Measurements from ENCODE around the gene KCNIP4. TPM values are rescaled to one million over a fixed set of nuclear protein-coding genes. Genes with fewer than 3 reads are reported as not detected.

KCNIP4 gene
- polyA plus RNA-seq, 1 donor (not counting 4 experiments of a cell fraction or from before 2014, with no cell fraction given) = 0.07 TPM

DNA sequence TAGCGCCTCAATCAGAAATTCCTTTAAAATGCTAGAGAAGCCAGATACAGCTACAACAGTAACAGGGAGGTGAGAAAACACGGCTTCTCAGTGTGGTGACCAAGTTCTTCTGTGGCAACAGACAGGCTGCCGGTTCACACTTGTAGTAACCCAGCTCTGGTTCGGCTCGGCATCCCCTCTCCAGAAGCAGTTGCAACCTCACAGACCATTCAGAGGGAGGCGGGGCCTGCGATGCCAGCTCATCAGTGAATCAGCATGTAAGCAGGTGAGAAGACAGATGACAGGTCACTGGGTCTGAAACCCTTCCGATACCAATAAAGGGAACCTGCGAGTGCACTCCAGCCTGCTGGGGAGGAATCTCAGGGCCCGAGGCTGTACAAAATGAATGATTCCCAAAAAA is 251.0 kb downstream of the KCNIP4 start:
- Histone ChIP-seq H3K27ac (ENCODE audit: control insufficient read depth, insufficient read depth, low read length) (no peak overlapping the region), H3K36me3 (ENCODE audit: control insufficient read depth in 2 of 2, extremely low read depth in 1 of 2, insufficient read depth in 2 of 2, low read length in 2 of 2) (no peaks in the 10 kb centered on the region), H3K27me3 (ENCODE audit: control insufficient read depth, extremely low read depth, insufficient read depth, low read length) (no peaks in the 10 kb centered on the region), H3K4me3 (ENCODE audit: control insufficient read depth in 2 of 3, extremely low read depth in 1 of 3, insufficient read depth in 2 of 3, low read depth in 1 of 3, low read length in 3 of 3) (no peak overlapping the region), H3K79me2 (ENCODE audit: control insufficient read depth, insufficient read depth, low read length) (no peaks in the 10 kb centered on the region), H3K9ac (ENCODE audit: control insufficient read depth, extremely low read depth, insufficient read depth, low read length) (no peak overlapping the region), H2AFZ (ENCODE audit: control insufficient read depth, low read length) (no peak overlapping the region), H3K4me1 (ENCODE audit: control insufficient read depth, extremely low read depth, insufficient read depth, low read length) (peaks cover 7% of the 10 kb centered on the region), H3K4me2 (ENCODE audit: control insufficient read depth, extremely low read depth, insufficient read depth, low read depth, low read length) (peak overlapping the region; percentile 41), H3K9me1 (ENCODE audit: control insufficient read depth, extremely low read depth, insufficient read depth, low read length) (no peaks in the 10 kb centered on the region), H4K20me1 (ENCODE audit: control insufficient read depth, extremely low read depth, insufficient read depth, low read length) (no peaks in the 10 kb centered on the region), H3K9me3 (ENCODE audit: control insufficient read depth, low read depth, low read length) (no peaks in the 10 kb centered on the region)
- DNase-seq (ENCODE audit: low read depth, low spot score) (no peak), FAIRE-seq (peak; percentile 43)
- dilution Hi-C loops (cut with MboI; ENCODE audit: extremely low pct_ligation_motif_present, low sequenced_read_pairs) = no loop called here
- TF ChIP-seq EZH2 (IDR thresholded peaks at IDR 0.05; ENCODE audit: low read length) = no peak
- TF ChIP-seq, protein P1, sequence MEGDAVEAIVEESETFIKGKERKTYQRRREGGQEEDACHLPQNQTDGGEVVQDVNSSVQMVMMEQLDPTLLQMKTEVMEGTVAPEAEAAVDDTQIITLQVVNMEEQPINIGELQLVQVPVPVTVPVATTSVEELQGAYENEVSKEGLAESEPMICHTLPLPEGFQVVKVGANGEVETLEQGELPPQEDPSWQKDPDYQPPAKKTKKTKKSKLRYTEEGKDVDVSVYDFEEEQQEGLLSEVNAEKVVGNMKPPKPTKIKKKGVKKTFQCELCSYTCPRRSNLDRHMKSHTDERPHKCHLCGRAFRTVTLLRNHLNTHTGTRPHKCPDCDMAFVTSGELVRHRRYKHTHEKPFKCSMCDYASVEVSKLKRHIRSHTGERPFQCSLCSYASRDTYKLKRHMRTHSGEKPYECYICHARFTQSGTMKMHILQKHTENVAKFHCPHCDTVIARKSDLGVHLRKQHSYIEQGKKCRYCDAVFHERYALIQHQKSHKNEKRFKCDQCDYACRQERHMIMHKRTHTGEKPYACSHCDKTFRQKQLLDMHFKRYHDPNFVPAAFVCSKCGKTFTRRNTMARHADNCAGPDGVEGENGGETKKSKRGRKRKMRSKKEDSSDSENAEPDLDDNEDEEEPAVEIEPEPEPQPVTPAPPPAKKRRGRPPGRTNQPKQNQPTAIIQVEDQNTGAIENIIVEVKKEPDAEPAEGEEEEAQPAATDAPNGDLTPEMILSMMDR (optimal IDR thresholded peaks at IDR 0.05 in 1 of 3, IDR thresholded peaks at IDR 0.05 in 1 of 3, conservative IDR thresholded peaks at IDR 0.05 in 1 of 3; ENCODE audit: extremely low read depth in 1 of 3, insufficient read depth in 2 of 3, low read length in 3 of 3) = no peak

DNA sequence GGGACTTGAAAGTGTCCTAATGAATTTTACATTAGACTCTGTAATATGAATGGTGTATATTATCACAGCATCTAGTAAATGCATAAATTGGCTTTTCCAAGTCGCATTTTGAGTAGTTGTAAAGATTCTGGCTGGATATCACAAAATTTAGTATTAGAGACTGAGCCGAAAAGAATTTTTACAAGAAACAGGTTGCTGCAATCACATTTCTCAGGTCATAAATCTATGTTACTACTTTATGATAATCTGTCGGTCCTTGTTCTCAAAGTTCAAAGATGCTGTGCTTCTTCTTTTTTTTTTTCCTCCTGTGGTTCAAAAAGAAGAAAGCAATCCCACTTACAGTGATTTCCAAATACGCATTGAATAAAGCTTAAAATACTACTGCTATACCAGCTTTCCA is 253.4 kb downstream of the KCNIP4 start:
- Histone ChIP-seq H4K20me1 (ENCODE audit: control insufficient read depth, extremely low read depth, insufficient read depth, low read length) (no peaks in the 10 kb centered on the region), H3K27ac (ENCODE audit: control insufficient read depth, insufficient read depth, low read length) (no peak overlapping the region), H3K36me3 (ENCODE audit: control insufficient read depth in 2 of 2, extremely low read depth in 1 of 2, insufficient read depth in 2 of 2, low read length in 2 of 2) (no peaks in the 10 kb centered on the region), H2AFZ (ENCODE audit: control insufficient read depth, low read length) (no peak overlapping the region), H3K9me1 (ENCODE audit: control insufficient read depth, extremely low read depth, insufficient read depth, low read length) (no peaks in the 10 kb centered on the region), H3K9me3 (ENCODE audit: control insufficient read depth, low read depth, low read length) (no peaks in the 10 kb centered on the region), H3K9ac (ENCODE audit: control insufficient read depth, extremely low read depth, insufficient read depth, low read length) (no peak overlapping the region), H3K27me3 (ENCODE audit: control insufficient read depth, extremely low read depth, insufficient read depth, low read length) (no peaks in the 10 kb centered on the region), H3K79me2 (ENCODE audit: control insufficient read depth, insufficient read depth, low read length) (no peaks in the 10 kb centered on the region), H3K4me2 (ENCODE audit: control insufficient read depth, extremely low read depth, insufficient read depth, low read depth, low read length) (no peak overlapping the region), H3K4me3 (ENCODE audit: control insufficient read depth in 2 of 3, extremely low read depth in 1 of 3, insufficient read depth in 2 of 3, low read depth in 1 of 3, low read length in 3 of 3) (no peak overlapping the region), H3K4me1 (ENCODE audit: control insufficient read depth, extremely low read depth, insufficient read depth, low read length) (peaks cover 7% of the 10 kb centered on the region)
- TF ChIP-seq EZH2 (IDR thresholded peaks at IDR 0.05; ENCODE audit: low read length) = no peak
- TF ChIP-seq, protein P1 (optimal IDR thresholded peaks at IDR 0.05 in 1 of 3, IDR thresholded peaks at IDR 0.05 in 1 of 3, conservative IDR thresholded peaks at IDR 0.05 in 1 of 3; ENCODE audit: extremely low read depth in 1 of 3, insufficient read depth in 2 of 3, low read length in 3 of 3) = no peak
- DNase-seq (ENCODE audit: low read depth, low spot score) (no peak), FAIRE-seq (no peak)
- dilution Hi-C loops (cut with MboI; ENCODE audit: extremely low pct_ligation_motif_present, low sequenced_read_pairs) = no loop called here

Measured in keratinocyte (primary cell).